GM21423 (cell line): ENCODE measurements around the gene MAP2.

Source experiments
- ATAC-seq: cut with Tn5 transposase; IDR thresholded peaks from one replicate; pipeline ENCODE4 v1.9.1; 2021; ENCODE audit warnings: mild to moderate bottlenecking, moderate library complexity; ENCODE audit not compliant: unreplicated experiment

The MAP2 gene

GRCh38 chr2:209772290-209772685 is 348.4 kb downstream of the MAP2 start:
- ATAC-seq, result no peak

GRCh38 chr2:209773377-209773776 is 349.5 kb downstream of the MAP2 start:
- ATAC-seq, result no peak
